ENCODE results near the gene MCTP1.

The MCTP1 gene

DNA sequence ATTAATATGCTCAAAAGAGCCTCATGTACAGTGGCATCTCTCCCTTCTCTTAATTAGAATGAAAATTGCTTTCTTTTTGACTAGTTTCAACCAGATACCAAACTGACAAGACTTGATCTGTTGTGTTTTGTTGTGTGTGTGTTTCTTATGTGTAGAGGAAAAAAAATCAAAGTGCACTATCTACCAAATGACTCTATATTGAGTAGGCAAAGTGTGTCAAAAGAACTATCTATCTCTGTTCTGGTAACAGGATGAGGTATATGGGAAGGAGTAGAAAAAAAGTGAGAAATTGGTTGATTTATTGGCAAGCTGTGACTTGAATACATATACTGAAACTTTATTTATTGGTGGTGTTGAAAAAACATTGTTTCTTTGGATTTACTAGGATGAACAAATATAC, 476.4 kb downstream of the MCTP1 start (continued):
- TF ChIP-seq ISL1 (CRISPR knock-in tag; IDR thresholded peaks at IDR 0.05) (no peak), ZNF8 (CRISPR knock-in tag; IDR thresholded peaks at IDR 0.05) (no peak), ZC3H10 (CRISPR knock-in tag; IDR thresholded peaks at IDR 0.05) (no peak), PATZ1 (CRISPR knock-in tag; IDR thresholded peaks at IDR 0.05; ENCODE audit: borderline replicate concordance) (no peak)
- TF ChIP-seq, protein P1, sequence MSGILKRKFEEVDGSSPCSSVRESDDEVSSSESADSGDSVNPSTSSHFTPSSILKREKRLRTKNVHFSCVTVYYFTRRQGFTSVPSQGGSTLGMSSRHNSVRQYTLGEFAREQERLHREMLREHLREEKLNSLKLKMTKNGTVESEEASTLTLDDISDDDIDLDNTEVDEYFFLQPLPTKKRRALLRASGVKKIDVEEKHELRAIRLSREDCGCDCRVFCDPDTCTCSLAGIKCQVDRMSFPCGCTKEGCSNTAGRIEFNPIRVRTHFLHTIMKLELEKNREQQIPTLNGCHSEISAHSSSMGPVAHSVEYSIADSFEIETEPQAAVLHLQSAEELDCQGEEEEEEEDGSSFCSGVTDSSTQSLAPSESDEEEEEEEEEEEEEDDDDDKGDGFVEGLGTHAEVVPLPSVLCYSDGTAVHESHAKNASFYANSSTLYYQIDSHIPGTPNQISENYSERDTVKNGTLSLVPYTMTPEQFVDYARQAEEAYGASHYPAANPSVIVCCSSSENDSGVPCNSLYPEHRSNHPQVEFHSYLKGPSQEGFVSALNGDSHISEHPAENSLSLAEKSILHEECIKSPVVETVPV (CRISPR knock-in tag; IDR thresholded peaks at IDR 0.05): no peak

DNA sequence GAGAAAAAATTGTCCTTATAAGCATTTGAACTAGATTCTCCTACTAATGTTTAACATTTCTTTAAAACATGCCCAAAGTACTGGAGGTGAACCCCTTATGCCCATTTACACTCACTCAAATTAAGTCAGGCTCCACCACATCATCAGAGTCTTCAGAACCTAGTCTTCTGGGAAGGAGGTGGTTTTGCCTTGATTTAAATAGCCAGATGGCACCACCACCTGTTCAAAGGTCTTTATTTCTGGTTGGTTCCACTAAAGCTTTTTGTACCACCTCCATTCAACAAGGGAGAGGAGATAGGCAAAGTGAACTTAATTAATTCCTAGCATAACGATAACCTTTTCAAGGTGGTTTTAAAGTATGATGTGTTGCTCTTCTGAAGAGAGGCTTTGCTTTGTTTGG, 476.9 kb downstream of the MCTP1 start:
- TF ChIP-seq TOX (CRISPR knock-in tag; IDR thresholded peaks at IDR 0.05; ENCODE audit: borderline replicate concordance): no peak
- no peak for TF ChIP-seq PATZ1 (CRISPR knock-in tag; IDR thresholded peaks at IDR 0.05; ENCODE audit: borderline replicate concordance)
- TF ChIP-seq TCF4 (CRISPR knock-in tag; IDR thresholded peaks at IDR 0.05; ENCODE audit: borderline replicate concordance): no peak
- TF ChIP-seq ZNF565 (CRISPR knock-in tag; conservative IDR thresholded peaks at IDR 0.05; ENCODE audit: low read depth): no peak
- no peak for TF ChIP-seq ZFP3 (CRISPR knock-in tag; IDR thresholded peaks at IDR 0.05)
- TF ChIP-seq ESRRG (CRISPR knock-in tag; IDR thresholded peaks at IDR 0.05): no peak
- TF ChIP-seq, protein P1 (CRISPR knock-in tag; IDR thresholded peaks at IDR 0.05): no peak
- no peak for ATAC-seq

DNA sequence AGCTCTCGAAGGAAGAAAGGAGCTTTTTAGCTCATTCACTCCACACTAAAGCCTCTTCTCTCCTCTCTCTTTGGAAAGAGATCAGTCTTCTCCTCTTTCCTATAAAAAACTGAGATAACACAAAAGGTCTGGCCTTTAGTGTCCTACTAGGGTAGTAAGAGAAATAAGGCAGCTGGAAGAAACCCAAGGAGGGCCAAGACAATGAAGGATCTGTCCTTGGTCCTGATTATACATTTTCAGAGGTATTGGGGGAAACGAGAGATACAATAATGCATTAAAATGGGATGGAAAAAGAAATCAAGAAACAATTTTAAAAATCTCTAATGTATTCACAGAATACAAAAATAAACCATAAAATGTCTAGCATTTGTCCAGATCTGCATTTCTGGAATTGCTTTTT, 482.4 kb downstream of the MCTP1 start:
- no peak for TF ChIP-seq ZC3H10 (CRISPR knock-in tag; IDR thresholded peaks at IDR 0.05)
- no peak for TF ChIP-seq ZNF565 (CRISPR knock-in tag; conservative IDR thresholded peaks at IDR 0.05; ENCODE audit: low read depth)
- TF ChIP-seq BACH2 (CRISPR knock-in tag; IDR thresholded peaks at IDR 0.05; ENCODE audit: borderline replicate concordance): no peak
- no peak for TF ChIP-seq SNAI2 (CRISPR knock-in tag; IDR thresholded peaks at IDR 0.05)
- TF ChIP-seq ARNTL (CRISPR knock-in tag; IDR thresholded peaks at IDR 0.05; ENCODE audit: borderline replicate concordance, low read depth): no peak
- no peak for ATAC-seq

GRCh38 chr5:94796586-94796985, 488.3 kb downstream of the MCTP1 start:
- ATAC-seq: no peak
- TF ChIP-seq OSR1 (CRISPR knock-in tag; IDR thresholded peaks at IDR 0.05): no peak
- no peak for TF ChIP-seq BACH2 (CRISPR knock-in tag; IDR thresholded peaks at IDR 0.05; ENCODE audit: borderline replicate concordance)
- no peak for TF ChIP-seq RARB (CRISPR knock-in tag; IDR thresholded peaks at IDR 0.05)

DNA sequence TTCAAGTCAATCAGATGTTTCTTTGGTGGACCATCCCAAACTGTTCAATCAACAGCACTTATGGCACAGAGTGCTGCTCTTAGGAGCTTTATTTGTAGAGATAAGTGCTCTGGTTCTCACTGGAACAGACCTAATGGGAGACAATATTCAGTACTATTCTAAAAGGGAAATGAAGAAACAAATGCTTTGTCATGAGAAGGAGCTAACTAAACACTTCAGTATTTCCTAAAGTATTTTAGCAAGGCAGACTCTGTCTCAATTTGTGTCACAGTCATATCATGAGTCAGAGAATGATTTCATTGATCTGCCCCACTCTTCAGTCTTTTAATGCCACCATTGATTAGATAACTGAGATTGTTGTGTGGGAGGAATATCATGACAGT, 491.1 kb downstream of the MCTP1 start:
- TF ChIP-seq ZNF8 (CRISPR knock-in tag; IDR thresholded peaks at IDR 0.05): no peak
- peak; percentile 55 for ATAC-seq

GRCh38 chr5:94793113-94793815, 491.6 kb downstream of the MCTP1 start:
- ATAC-seq: peak; percentile 85
- TF ChIP-seq, protein P2, sequence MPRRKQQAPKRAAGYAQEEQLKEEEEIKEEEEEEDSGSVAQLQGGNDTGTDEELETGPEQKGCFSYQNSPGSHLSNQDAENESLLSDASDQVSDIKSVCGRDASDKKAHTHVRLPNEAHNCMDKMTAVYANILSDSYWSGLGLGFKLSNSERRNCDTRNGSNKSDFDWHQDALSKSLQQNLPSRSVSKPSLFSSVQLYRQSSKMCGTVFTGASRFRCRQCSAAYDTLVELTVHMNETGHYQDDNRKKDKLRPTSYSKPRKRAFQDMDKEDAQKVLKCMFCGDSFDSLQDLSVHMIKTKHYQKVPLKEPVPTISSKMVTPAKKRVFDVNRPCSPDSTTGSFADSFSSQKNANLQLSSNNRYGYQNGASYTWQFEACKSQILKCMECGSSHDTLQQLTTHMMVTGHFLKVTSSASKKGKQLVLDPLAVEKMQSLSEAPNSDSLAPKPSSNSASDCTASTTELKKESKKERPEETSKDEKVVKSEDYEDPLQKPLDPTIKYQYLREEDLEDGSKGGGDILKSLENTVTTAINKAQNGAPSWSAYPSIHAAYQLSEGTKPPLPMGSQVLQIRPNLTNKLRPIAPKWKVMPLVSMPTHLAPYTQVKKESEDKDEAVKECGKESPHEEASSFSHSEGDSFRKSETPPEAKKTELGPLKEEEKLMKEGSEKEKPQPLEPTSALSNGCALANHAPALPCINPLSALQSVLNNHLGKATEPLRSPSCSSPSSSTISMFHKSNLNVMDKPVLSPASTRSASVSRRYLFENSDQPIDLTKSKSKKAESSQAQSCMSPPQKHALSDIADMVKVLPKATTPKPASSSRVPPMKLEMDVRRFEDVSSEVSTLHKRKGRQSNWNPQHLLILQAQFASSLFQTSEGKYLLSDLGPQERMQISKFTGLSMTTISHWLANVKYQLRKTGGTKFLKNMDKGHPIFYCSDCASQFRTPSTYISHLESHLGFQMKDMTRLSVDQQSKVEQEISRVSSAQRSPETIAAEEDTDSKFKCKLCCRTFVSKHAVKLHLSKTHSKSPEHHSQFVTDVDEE (CRISPR knock-in tag; IDR thresholded peaks at IDR 0.05): no peak
- TF ChIP-seq, protein P3, sequence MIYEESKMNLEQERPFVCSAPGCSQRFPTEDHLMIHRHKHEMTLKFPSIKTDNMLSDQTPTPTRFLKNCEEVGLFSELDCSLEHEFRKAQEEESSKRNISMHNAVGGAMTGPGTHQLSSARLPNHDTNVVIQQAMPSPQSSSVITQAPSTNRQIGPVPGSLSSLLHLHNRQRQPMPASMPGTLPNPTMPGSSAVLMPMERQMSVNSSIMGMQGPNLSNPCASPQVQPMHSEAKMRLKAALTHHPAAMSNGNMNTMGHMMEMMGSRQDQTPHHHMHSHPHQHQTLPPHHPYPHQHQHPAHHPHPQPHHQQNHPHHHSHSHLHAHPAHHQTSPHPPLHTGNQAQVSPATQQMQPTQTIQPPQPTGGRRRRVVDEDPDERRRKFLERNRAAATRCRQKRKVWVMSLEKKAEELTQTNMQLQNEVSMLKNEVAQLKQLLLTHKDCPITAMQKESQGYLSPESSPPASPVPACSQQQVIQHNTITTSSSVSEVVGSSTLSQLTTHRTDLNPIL (CRISPR knock-in tag; IDR thresholded peaks at IDR 0.05; ENCODE audit: low read depth): no peak
- TF ChIP-seq ARNTL (CRISPR knock-in tag; IDR thresholded peaks at IDR 0.05; ENCODE audit: borderline replicate concordance, low read depth): no peak
- TF ChIP-seq CSDC2 (CRISPR knock-in tag; IDR thresholded peaks at IDR 0.05): no peak
- TF ChIP-seq ESRRG (CRISPR knock-in tag; IDR thresholded peaks at IDR 0.05): no peak
- TF ChIP-seq TOX (CRISPR knock-in tag; IDR thresholded peaks at IDR 0.05; ENCODE audit: borderline replicate concordance): no peak
- TF ChIP-seq, protein P4, sequence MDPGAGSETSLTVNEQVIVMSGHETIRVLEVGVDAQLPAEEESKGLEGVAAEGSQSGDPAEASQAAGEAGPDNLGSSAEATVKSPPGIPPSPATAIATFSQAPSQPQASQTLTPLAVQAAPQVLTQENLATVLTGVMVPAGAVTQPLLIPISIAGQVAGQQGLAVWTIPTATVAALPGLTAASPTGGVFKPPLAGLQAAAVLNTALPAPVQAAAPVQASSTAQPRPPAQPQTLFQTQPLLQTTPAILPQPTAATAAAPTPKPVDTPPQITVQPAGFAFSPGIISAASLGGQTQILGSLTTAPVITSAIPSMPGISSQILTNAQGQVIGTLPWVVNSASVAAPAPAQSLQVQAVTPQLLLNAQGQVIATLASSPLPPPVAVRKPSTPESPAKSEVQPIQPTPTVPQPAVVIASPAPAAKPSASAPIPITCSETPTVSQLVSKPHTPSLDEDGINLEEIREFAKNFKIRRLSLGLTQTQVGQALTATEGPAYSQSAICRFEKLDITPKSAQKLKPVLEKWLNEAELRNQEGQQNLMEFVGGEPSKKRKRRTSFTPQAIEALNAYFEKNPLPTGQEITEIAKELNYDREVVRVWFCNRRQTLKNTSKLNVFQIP (CRISPR knock-in tag; IDR thresholded peaks at IDR 0.05; ENCODE audit: borderline replicate concordance, low read depth): no peak
- TF ChIP-seq BACH2 (CRISPR knock-in tag; IDR thresholded peaks at IDR 0.05; ENCODE audit: borderline replicate concordance): no peak
- no peak for TF ChIP-seq OSR1 (CRISPR knock-in tag; IDR thresholded peaks at IDR 0.05)

Data from SK-N-SH treated with all-trans-retinoic acid at 6 μM for 48 hours (cell line).